HG03432 (cell line): ENCODE measurements around the gene L3MBTL1.

Source experiments
- ATAC-seq: cut with Tn5 transposase; IDR thresholded peaks from one replicate; pipeline ENCODE4 v1.9.1; 2021; ENCODE audit warnings: mild to moderate bottlenecking, moderate library complexity; ENCODE audit not compliant: unreplicated experiment

The L3MBTL1 gene

DNA sequence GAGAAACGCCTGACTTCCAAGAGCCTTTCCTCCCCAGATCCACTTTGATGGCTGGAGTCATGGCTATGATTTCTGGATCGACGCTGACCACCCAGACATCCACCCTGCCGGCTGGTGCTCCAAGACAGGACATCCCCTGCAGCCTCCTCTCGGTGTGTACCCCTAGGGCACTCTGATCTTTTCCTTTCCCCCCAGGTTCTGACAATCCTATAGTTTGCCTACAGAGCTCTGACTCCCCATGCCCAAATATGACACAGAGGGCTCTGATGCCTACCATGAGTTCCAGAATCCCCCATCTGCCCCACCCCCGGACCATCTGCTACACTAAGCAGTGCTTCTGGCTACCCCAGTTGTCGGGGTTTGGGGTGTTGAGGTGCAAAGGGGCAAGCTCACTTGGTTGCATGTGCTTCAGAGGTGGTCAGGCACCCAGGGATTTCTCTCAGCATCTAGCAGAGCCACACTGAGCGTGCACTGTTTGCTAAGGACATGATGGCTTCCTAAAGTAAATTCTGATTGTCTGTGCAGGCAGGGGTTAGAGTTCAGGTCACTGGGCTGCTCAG lies 27.4 kb downstream of the L3MBTL1 start:
- no peak for ATAC-seq

DNA sequence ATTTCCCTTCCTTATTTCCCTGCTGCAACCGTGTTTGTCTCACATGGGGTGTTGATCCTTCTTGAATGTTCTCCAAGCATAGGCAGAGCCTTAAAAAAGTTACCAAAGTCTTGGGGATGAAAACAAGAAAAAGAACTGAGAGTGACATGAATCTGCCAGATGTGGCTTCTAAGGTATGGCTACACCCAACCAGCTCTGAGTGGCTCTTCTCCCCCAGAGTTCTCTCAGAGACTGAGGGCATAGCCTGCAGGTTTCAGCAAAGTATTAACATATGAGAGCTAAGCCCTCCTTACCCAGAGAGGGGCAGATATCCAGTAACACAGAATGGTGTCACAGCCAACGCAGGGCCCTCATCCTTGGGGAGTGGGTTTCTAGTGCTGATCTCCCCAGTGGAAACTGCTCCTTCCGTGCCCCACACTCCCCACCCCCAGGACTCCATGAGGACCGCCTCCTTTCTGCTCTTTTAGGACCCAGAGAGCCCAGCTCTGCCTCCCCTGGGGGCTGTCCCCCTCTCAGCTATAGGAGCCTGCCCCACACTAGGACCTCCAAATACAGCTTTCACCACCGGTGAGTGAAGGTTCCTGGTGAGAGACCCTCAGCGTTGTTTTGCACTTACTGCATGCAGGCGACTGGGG lies 28.0 kb downstream of the L3MBTL1 start:
- no peak for ATAC-seq

DNA sequence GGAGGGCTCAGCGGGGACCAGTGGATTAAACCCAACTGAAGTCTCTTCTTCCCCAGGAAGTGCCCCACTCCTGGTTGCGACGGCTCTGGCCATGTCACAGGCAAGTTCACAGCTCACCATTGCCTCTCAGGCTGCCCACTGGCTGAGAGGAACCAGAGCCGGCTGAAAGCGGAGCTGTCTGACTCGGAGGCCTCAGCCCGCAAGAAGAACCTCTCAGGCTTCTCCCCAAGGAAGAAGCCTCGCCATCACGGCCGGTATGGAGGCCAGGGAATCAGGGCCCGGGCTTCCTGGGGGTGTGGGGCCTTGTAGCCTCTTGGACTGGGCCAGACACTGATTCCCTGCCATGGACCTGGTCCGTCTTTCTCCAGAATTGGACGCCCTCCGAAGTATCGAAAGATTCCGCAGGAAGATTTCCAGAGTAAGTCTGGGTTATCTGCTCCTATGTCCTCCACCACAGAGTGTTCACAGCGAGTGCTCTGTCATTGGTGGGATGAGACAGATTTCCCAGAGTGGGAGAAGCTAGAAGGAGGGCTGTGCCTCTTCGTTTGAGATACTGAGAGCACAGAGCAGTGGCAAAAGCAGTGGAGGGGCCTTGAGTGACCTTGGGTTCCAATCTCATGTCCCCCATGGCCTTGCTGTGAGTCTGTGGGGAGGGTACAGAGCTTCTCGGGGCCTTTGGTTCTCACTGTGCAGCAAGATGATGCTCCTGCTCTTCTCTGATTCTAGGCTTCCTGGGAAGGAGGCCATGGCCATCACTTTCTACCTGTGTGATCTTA lies 28.7 kb downstream of the L3MBTL1 start:
- no peak for ATAC-seq

DNA sequence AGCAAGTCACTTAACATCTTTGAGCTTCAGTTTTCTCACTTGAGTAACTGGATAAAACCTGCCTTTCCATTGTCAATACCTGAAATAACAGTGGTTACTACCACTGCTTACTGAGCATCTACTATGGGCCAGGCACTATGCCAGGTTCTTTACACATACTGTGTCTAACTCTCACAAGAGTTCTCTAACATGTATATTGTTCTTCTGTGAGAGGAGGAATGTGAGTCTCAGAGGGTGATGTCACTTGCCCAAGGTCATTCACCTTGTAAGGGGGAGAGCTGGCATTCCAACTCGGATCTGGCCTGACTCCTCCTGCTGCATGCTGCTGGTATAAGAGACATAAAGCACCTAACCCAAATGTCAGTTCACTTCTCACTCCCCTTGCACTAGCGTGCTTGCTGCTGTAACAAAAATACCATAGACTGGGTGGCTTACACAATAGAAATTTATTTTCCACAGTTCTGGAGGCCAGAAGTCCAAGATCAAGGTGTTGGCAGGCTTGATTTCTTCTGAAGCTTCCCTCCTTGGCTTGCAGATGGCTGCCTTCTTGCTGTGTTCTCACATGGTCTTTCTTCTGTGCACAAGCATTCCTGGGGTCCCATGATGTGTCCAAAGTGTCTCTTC lies 29.4 kb downstream of the L3MBTL1 start:
- ATAC-seq = no peak

DNA sequence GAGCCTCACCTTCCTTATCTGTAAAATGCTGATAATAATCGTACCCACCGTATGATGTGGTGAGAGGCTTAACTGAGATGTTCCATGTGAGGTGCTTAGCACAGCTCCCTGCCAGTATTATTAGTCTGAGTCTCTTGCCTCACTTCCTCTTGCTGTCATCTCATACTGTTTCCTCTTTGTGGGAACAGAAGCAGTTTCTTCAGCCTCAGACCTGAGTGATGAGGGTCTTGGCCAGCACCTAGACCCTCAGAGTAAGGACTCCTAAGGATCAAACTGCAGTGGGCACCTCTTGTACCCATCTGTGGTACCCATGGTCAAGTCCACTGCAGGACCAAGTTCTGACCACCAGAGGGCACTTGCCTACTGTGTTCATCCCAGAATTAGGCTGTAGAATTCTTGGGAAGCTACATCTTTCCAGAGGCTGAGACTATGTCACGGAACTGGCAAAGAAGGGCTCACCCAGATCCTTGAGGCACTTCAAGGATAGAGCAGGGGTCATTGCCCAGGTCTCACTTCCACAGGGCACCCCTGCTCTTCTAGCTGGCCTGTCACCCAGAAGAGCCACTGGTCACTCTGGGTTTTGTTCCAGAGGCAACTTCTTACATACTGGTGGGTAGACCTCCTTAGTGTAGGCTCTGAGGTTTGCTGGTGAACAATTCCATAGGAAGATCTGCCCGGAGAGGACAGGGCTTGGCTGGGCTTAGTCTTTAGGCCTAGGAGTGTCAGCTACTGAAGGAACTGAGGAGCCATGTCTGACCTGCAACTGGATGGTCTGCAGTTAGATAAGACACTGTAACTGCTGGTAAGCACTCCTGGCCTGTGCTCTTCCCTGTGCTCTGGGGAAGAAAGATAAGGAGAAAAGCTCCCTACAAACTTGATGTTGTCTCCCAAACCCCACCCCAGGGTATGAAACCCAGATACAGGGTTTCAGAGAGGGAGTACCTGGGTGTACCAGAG lies 30.7 kb downstream of the L3MBTL1 start:
- ATAC-seq = no peak

DNA sequence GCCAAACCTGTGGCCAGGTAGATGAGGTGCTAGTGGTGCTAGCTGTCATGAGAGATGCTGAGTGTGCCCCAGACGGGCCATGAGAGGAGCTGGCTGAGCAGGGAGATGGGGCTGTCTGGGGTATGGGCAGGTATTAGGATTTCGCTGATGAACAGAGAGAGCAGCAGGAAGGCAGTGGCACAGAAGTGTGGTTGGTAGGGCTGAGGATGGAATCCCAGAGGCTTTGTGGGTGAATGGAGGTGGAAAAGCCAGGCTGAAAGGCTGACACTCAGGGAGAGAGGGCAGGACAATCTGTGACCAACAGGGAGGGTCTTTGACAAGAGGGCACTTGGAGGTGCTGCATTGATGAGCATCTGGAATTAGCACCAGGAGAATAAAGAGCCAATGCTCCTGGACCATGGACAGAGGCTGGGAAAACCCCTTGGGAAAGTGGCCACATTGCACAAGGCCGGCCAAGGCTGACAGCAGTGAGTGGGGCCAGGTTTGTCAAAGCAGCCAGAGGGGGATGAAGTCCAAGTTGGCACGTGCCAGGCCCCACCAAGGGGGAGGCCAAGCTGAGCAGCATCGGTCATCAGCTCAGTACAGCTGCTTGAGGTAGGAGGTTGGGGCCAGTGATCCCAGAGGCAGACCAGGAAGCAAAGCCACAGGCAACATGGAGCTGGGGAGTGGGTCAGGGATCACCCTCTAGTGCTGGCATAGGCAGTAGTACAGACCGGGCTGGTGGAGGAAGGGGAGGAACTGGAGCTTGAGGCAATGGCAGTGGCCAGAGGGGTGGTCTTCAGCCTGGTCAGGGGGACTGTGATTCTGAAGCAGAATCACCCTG lies 31.6 kb downstream of the L3MBTL1 start:
- no peak for ATAC-seq

DNA sequence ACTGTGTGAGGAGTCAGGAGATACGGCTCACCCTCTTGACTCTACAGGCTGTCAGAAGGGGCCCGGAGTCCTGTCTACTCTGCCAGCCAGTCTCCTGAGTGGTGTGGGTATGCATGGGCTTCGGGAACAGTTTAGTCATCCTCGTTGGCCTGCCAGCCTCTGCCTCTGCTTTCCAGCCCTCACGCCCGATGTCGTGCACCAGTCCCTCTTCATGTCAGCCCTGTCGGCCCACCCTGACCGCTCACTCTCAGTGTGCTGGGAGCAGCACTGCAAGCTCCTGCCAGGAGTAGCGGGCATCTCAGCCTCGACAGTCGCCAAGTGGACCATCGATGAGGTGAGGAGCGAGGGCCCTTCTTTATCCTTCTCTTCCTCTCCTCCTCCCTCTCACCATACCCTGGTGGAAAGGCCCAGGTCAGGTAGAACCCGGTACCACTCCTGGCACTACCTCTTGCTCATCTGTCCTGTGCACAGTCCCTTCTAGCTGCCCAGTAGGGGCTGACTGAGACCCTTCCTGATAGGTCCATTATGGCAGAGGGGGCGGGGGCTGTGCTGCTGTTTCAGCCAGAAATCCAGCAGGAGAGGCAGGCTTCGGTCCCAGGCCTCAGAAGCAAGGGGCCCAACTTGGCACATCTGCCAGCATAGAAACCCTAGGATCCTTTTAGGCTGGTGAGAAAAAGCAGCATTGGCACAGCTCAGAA lies 32.6 kb downstream of the L3MBTL1 start:
- no peak for ATAC-seq

DNA sequence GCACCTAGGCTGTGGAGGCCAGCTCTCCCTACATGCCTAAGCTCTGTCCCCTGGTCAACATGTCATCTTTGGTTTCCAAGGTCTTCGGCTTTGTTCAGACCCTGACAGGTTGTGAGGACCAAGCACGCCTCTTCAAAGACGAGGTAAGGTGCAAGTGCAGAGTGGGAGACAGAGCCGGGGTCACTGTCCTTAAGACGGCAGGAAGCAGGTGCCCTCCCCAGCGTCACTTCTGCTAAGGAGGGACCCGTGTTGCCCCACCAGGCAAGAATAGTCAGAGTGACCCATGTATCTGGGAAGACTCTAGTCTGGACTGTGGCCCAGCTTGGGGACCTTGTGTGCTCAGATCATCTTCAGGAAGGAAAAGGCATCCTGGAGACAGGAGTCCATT lies 33.2 kb downstream of the L3MBTL1 start:
- ATAC-seq = no peak

DNA sequence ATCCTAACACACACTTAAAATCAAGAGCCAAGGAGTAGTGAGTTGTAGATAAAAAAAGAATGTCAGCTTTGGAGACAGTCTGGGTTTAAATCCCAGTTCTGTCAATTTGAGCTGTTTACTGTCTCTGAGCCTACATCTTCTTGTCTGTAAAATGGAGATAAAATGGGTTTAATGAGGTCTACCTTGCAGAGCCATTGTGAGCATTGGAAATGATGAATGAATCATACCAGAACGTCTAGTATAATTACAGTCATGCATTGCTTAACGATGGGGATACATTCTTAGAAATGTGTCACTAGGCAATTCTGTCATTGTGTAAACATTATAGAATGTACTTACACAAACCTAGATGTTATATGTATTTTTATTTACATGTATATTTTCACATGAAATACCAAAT lies 33.7 kb downstream of the L3MBTL1 start:
- no peak for ATAC-seq

DNA sequence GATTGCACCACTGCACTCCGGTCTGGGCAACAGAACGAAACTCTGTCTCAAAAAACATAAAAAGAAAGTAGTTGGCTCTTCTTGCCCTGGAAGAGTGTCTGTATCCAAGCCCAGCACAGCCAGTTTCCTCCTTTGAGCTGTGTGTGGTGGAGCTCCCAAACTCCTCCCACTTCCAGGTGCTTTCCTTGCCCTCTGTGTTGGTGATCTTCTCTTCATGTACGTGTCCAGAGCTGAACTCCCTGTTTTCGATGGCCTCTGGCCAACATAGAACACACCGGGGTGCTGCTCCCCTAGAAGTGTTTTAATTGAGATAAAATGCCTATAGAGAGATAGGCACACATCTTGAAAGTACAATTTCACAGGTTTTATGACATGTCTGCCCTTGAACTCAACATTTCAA lies 34.7 kb downstream of the L3MBTL1 start:
- ATAC-seq = no peak

DNA sequence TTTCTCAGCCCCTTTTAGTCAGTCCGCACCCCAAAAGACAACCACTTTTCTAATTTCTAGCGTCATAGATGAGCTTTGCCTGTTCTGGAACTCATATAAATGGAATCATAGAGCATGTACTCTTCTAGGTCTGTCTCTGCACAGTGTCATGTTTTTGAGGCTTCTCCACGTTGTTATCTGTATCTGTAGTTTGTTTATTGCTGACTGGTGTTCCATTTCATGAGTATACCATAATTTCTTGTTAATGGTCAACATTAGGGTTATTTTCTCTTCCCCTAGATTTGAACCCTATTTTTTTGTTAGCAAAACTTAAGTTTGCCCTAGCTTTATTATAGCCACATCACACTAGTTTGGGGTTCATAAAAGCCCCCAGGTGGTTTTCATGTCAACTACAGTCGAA lies 35.2 kb downstream of the L3MBTL1 start:
- ATAC-seq = no peak

DNA sequence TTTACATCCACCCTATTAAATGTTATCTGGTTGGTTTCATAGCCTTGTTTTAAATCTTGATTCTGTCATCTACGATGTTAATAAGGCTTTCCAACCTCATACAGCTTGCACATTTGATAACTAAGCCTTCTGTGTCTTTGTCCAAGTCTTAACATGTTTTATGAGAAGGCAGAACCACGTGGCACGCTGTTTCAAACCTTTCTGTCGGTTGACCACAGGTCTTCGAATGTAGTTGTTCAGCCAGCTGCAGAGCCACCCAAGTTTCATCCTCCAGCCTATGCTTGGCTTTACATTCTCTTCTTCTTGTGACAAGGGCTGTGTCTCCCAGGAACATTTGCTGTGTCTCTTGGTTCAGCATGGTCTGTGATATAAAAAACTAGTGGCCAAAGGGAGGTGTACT lies 35.6 kb downstream of the L3MBTL1 start:
- ATAC-seq = no peak

DNA sequence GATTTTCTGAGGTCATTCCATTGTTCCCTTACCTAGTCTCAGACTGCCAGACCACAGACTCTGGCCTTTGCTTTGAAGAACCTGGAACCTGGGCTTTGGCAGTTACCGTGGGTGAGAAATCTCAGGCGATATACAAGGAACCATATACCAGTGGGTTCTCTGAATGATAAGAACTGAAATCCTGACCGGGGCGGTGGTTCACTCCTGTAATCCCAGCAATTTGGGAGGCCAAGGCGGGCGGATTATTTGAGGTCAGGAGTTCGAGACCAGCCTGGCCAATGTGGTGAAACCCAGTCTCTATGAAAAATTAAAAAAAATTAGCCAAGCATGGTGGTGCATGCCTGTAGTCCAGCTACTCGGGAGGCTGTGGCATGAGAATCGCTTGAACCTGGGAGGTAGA lies 37.0 kb downstream of the L3MBTL1 start:
- ATAC-seq = no peak

DNA sequence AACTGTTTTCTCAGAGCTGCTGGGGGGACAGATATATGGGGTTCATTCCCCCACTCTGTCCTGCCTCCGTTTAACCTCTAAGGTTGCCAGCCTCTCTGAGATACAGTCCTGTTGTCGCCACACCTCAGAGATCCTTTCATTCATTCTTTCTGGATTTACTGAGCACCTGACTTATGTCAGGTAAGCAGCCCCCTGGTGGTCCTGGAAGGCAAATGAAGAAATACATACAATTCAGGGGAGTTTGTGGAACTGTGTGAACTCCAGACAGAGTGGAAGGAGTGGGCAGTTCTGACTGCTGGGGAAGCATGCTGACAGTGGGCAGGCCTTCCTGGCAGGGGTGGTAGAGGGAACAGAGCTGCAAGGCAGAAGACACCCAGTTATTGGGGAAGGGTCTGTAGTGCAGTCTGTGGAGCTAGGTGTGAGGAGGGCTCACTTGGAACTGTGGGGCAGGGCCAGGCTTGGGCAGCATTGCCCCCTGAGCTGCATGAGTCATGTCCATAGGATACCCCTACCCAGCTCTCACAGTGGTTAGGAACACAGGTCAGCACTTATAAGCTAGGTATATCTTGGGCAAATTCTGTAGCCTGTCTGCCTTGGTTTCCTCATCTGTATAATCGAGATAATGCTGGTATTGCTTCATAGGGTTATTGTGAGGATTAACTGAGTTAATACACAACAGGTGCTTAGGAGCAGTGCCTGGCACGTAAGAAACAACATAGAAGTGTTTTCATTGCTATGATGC lies 38.5 kb downstream of the L3MBTL1 start:
- ATAC-seq = no peak

DNA sequence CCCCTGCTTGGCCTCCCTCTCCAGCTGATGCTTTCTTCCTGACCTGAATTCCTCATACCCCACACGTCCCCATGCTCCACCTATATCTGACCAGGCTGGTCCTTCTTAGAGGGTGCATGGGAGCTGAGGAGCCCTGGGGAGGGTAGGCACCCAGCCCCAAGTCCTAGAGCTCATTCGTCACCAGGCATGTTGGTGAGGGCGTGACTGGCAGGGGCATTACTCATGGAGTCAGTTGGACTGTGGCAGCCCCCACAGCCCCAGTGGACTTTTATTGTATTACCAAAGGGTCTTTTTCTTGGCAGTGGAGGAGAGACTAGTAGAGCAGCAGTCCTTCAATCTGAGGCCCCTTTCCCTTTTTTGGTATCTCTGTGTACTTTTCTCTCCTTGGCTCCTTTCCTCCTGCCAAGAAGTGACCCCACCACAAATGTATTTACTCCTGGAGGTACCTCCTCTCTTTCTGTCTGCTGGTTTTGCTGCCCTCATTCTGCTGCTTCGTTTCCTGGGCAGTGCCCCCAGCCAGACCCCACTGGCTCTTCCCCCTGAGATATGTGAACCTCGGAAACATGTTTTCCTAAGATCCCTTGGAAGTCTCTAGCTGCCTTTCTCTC lies 40.9 kb downstream of the L3MBTL1 start:
- ATAC-seq = no peak

DNA sequence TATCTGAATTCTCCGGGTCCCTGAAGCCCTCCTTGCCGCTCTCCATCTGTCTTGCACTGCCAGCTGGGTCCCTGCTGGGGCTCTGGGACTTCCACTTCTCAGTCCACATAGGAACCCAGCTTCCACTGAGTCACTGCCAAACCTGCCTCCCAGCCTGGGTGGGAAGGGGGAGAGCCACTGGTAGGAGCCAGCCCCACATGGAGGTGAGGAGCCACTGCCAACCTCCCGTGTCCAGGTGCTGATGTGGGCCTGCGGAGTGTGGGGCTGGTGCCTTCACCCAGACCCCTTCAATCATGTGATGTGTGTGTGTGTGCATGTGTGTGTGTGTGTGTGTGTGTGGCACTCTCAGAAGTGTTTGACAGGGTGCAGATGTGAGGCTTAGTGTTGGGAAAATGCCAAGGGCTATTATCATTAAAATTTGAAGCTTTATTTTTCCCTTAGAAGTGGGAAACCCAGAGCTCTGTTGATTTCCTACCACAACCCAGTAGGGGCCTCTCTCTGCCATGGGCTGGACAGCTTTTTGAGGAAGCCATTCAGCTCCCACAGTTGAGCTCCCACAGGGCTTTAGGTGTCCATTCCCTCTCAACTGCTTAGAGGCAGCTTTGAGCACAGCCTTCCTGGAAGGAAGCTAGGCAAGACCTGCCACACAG lies 42.0 kb downstream of the L3MBTL1 start:
- ATAC-seq = no peak

DNA sequence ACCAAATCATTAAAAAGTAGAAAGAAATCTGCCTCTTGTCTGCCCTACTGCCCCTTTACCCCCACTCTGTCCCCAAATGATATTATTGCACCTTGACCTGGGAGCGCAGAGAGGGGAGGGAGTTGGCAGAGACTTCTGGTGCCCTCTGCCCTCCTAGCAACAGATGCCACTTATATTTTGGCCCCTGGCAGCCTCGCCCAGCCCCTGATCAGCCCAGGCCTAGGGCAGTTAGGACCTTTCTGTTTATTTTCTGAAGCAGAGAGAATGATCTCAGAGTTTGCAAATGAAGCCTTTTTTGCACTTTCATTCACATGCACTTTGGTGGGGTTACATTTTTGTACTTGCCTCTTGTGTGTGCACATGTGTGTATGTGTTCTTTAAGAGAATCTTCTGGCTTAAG lies 43.0 kb downstream of the L3MBTL1 start:
- ATAC-seq = no peak

DNA sequence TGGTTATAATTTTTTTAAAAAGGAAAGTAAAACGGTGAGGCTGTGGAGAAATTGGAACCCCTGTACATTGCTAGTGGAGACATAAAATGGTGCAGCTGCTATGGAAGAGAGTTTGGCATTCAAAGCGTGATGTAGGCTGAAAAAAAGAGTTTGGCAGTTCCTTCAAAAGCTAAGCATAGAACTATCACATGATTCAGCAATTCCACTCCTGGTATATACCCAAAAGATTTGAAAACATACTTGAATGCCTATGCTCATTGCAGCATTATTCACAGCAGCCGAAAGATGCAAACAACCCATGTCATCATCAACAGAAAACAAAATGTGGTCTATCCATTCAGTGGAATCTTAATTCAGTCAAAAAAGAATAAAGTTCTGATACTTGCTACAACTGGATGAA lies 46.9 kb downstream of the L3MBTL1 start:
- no peak for ATAC-seq
